C4-2B (cell line): ENCODE results near the gene MCCC1.

Source experiments
- ZFX ChIP-seq: fragments of 450-650 bp; IDR thresholded peaks from 2 replicates; pipeline ENCODE4 v1.6.1; 2017
- TF ChIP-seq, protein P1 (sequence below): fragments of 450-650 bp; conservative IDR thresholded peaks from 2 replicates; pipeline ENCODE4 v1.5.1; 2017; ENCODE audit warnings: mild to moderate bottlenecking

DNA sequence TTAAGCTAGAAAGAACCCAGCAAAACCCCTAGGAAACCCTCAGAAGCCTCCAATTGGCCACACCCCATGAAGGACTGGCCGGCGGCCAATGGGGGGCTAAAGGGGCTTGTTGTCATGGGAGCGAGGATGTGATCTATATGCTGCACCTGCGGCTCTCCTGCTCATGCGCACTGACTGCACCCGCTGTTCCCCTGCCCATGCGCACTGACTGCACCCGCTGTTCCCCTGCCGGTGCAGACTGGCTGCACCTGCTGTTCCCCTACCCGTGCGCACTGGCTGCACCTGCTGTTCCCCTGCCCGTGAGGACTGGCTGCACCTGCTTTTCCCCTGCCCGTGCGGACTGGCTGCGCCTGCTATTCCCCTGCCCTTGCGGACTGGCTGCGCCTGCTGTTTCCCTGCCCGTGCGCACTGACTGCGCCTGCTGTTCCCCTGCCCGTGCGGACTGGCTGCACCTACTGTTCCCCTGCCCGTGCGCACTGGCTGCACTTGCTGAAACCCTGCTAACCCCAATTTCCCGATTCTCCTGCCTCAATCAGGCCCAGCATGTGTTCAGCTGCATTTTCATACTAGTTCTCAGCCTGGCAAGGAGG is 16.8 kb upstream of the MCCC1 start:
- TF ChIP-seq, protein P1, sequence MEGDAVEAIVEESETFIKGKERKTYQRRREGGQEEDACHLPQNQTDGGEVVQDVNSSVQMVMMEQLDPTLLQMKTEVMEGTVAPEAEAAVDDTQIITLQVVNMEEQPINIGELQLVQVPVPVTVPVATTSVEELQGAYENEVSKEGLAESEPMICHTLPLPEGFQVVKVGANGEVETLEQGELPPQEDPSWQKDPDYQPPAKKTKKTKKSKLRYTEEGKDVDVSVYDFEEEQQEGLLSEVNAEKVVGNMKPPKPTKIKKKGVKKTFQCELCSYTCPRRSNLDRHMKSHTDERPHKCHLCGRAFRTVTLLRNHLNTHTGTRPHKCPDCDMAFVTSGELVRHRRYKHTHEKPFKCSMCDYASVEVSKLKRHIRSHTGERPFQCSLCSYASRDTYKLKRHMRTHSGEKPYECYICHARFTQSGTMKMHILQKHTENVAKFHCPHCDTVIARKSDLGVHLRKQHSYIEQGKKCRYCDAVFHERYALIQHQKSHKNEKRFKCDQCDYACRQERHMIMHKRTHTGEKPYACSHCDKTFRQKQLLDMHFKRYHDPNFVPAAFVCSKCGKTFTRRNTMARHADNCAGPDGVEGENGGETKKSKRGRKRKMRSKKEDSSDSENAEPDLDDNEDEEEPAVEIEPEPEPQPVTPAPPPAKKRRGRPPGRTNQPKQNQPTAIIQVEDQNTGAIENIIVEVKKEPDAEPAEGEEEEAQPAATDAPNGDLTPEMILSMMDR: no peak
- TF ChIP-seq ZFX: no peak
